ENCODE data around the gene CCDC144A.
A peak's percentile ranks its signal among the peaks of the same experiment; 100 is the strongest.
"Not testable (repeated sequence)": the region's sequence is repeated elsewhere in the genome, so short reads cannot be mapped to it uniquely, and the experiment has no call there.

The CCDC144A gene, protein sequence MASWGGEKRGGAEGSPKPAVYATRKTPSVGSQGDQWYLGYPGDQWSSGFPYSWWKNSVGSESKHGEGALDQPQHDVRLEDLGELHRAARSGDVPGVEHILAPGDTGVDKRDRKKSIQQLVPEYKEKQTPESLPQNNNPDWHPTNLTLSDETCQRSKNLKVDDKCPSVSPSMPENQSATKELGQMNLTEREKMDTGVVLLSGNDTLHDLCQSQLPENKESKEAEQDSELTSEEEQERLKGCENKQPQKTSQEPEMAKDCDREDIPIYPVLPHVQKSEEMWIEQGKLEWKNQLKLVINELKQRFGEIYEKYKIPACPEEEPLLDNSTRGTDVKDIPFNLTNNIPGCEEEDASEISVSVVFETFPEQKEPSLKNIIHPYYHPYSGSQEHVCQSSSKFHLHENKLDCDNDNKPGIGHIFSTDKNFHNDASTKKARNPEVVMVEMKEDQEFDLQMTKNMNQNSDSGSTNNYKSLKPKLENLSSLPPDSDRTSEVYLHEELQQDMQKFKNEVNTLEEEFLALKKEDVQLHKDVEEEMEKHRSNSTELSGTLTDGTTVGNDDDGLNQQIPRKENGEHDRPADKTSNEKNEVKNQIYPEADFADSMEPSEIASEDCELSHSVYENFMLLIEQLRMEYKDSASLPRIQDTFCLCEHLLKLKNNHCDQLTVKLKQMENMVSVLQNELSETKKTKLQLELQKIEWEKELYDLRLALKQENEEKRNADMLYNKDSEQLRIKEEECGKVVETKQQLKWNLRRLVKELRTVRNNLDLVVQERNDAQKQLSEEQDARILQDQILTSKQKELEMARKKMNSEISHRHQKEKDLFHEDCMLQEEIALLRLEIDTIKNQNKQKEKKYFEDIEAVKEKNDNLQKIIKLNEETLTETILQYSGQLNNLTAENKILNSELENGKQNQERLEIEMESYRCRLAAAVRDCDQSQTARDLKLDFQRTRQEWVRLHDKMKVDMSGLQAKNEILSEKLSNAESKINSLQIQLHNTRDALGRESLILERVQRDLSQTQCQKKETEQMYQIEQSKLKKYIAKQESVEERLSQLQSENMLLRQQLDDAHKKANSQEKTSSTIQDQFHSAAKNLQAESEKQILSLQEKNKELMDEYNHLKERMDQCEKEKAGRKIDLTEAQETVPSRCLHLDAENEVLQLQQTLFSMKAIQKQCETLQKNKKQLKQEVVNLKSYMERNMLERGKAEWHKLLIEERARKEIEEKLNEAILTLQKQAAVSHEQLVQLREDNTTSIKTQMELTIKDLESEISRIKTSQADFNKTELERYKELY (N-terminal part only)

DNA sequence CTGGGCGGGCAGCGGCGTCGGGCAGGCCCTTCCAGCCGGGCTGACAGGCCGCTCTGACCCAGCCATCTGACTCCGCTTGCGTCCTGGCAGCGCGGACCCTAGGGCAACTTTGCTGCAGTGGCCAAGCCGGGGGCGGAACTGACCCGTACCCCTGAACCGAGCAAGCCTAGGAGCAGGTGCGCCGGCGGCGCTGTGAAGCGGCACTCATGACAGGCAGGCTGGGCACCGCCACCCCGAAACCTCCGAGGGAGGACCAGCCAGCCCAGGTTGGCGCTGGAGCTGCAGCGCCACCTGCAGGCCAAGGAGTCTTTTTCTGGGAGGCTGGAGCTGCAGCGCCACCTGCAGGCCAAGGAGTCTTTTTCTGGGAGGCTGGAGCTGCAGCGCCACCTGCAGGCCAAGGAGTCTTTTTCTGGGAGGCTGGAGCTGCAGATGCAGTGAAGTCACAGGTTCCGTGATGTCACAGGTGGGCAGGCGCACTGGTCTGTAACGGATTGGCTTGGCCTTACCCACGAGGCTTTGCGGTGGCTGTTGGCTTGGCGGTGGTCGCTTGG lies at the start of gene CCDC144A:
Gene CCDC144A (plus strand): TSS at position 511 of the 551 bp plus-strand sequence. CDS start 160 bp downstream, outside the sequence.
- DNase-seq = peak; percentile 22 to 65

DNA sequence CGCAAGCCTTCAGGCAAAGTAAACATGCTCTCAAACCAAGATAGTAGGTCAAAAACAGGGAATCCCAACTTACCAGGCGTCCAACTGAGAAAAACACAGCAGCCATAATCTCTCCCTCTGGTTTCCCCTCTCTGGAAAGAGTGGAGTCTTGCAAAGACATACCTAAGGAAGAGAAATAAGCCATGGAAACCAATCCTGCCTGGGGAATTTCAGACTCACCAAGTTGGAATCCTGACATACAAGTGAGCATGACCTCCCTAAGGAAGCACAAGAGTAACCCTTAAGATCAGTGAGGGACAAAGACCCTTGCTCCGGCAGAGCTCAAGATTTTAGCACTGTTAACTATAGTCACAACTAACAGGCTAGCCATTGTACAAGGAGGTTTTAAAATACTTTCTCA lies 40.5 kb upstream of the CCDC144A start:
- DNase-seq = no peak

DNA sequence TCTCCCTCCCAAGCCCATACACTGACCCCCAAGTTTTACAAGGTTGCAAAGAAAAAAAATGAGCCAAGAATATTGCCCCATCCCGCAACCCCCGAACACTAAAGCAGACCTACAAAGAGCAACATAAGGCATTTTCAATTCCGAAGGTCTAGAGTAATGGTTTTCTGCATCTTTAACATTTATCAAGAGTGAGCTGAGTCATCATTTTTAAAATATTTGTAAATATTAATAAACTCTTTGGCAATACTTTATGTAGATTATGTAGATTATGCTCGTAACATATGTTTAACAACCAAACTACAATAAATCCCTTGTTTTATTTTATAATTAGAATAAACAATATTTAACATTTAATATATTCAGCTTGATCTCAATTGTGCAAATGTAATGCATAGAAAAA lies 37.8 kb upstream of the CCDC144A start:
- DNase-seq = no peak

DNA sequence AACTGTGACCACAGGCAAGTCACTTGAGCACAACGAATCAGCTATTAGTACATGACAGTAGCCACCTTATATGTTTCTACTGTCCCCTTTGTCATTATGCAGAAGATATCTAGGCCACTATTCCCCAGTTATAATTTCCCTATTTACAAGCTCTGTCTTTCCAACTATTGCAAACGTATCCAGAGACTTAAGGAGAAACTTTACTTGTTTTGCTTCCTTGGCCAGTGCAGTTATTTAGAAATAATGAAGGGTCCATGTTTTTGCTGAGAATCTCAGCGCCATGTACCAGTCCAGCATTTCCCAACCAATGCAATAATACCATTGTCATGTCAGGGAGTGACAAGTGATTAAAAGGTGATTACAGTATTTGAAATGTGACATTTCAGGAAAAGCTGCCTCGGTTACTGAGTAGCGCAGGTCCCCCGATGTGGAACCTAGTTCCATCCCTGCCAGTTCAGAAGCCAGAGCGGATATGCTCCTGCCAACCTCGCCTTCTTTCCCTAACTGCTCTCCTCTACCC lies 37.1 kb upstream of the CCDC144A start:
- no peak for DNase-seq

DNA sequence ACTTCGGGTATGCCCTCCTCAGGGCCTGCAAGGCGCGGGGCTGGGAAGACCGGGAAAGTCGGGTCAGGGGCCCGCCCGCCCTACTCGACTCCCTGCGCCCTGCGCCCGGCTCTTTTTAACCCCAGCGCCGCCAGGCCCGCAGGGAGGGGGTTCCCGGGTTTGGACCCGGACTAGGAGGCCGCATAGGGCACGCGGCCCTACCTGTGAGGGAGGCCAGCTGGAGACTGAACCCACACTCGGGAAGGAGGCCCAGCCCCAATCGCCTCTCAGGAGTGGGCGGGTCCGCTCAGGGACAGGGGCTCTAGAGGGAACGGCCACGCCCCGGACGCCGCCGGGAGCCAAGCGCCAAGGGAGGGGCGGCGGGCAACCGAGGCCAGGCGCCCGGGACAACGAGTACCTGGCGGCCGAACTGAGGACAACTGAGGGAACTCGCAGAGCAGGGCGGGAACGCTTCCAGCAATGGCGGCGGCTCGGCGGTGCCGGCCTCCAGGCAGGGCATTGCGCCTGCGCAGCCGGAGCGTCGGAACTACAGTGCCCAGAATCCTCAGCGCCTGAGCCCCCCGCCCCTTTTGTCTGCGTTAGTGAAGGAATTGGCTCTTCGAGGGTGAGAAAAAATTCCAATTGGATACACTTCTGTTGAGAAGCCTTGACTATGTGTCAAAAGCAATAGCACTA lies 36.5 kb upstream of the CCDC144A start, which contains the start of gene ZNF624:
Gene ZNF624 (minus strand): TSS at position 484 of the 675 bp plus-strand sequence.
- DNase-seq = peak; percentile 87

DNA sequence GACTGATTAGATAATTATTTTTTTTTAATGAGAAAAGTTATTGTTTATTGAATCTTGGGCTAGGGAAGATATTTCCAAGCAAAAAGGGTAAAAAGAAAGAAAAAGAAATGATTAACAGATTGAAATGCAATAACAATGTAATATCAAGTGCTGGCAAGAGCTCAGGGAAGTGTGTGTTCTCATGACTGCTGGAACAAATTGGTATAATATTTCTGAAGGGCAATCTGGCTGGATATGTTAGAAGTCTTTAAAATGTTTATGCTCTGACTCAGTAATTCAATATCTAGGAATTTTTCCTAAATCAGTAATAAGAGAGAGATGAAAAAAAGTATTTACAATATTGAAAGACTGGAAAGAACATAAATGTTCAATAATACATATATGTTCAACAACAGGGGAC lies 28.8 kb upstream of the CCDC144A start:
- no peak for DNase-seq

DNA sequence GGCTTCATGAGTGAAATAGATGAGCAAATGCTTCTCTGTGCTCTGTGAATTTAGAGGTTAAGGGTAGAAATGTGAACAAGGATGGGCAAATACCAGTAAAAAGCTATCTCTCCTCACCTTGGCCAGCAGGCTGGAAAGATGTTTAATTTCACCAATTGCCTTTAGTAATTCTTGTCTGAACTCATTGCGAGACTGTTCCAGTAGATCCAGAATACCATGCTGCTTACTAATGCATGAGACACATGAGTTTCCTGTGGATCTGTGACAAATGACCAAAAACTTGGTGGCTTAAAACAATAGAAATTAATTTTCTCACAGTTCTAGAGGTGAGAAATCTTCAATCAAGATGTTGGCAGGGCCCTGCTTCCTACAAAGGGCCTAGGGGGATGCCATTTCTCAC lies 27.1 kb upstream of the CCDC144A start:
- no peak for DNase-seq

DNA sequence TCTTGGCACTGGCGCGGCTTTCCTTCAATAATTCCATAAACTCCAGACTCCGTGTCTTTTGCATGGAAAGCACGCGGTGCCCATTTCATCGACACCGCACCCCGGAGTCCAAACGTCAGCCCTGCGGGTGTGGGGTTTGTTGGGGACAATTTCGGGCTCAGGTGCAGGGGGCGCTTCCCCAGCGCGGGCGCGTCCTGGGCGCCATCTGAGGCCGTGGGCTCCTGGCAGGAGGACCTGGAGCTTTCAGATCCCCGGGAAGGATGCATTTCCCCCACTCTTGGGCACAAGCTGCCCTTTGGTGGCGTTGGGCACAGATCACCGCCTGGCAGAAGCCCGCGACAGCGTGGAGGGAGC lies 23.5 kb upstream of the CCDC144A start:
- DNase-seq = not testable (repeated sequence)

DNA sequence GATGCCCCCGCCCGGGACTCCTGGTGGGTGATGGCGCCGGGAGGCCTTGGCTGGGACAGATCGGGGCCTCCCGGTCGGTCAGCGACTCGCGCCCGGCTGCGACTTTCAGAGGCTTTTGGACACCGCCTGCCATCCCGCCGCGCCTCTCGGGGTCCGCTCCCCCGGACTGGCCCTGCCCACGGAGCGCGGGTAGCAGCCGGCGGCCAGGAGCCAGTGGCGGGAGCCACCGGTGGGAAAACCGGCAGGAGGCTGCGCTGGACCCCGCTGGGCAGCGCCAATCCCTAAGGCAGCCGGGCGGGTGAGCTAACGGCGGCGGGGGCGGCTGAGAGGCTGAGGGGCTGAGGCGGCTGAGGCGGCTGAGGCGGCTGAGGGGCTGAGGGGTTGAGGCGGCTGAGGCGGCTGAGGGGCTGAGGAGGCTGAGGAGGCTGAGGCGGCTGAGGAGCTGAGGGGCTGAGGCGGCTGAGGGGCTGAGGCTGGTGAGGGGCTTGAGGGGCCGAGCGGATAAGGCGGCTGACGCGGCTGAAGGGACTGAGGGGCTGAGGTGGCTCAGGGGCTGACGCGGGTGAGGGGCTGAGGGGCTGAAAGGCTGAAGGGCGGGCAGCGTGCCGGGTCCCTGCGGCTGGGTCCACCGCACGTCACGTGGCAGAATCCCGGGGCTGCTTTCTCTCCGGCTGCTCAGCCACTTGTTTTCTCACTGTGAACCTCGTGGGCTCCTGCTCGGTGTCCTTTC lies 23.0 kb upstream of the CCDC144A start:
- not testable (repeated sequence) for DNase-seq

DNA sequence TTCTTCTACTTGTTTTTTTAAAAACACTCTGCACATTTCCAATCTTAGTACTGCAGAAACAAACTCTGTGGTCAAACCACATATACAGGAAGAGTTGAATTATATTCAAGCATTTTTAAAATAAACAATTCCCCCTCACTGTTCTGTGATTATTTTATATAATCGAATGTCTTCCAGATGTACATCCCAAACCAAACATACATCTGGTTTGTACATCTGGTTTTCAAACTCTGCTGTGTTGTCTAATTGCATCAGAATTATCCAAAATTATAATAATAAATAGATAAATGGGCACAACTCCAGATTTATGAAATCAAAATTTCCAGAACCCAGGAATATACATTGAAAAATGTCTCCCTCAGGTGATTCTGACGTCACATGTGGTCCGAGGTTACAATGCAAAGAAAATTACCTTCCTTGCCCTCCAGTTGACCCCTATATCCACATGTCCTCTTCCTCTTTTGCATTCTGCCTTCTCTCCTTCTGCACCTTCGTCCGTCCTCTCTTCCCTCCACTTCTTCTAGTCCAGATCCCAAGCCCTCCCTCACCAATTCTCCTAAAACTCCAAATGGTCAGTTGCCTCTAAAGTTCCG lies 13.3 kb upstream of the CCDC144A start:
- no peak for DNase-seq

DNA sequence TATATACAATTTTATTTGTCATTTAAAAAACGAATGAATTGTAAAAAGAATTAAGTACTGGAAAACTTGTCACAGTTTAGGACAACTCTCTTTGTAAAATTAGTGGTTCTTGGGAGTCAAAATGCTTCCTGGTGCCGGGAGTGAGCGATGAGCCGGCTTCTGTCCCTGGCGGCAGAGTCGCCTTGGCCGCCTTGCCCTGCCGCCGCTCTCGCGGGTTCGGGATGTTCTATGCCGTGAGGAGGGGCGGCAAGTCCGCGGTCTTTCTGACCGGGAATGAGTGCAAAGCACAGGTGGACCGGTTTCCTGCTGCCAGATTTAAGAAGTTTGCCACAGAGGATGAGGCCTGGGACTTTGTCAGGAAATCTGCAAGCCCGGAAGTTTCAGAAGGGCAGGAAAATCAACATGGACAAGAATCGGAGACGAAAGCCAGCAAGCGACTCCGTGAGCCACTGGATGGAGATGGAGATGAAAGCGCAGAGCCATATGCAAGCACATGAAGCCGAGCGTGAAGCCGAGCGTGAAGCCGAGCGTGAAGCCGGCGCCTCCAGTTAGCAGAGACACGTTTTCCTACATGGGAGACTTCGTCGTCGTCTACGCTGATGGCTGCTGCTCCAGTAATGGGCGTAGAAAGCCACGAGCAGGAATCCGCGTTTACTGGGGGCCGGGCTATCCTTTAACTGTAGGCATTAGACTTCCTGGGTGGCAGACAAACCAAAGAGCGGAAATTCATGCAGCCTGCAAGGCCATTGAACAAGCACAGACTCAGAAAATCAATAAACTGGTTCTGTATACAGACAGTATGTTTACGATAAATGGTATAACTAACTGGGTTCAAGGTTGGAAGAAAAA lies 6.5 kb upstream of the CCDC144A start:
- not testable (repeated sequence) for DNase-seq

DNA sequence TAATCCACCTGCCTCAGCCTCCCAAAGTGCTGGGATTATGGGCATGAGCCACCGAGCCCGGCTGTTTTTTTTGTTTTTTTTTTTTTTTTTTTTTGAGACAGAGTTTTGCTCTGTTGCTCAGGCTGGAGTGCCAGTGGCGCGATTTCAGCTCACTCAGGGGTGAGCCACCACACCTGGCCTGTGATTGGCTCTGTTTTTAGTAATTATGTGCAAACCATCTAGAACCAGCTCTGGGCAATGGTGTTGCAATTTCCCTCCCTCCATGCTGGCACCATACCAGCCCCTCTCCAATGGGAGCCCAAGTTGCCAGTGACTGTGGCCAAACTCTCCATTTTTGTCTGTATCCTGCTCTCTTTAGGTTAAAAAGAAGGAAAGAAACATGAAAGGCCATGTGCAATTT lies 4.0 kb upstream of the CCDC144A start:
- not testable (repeated sequence) for DNase-seq

DNA sequence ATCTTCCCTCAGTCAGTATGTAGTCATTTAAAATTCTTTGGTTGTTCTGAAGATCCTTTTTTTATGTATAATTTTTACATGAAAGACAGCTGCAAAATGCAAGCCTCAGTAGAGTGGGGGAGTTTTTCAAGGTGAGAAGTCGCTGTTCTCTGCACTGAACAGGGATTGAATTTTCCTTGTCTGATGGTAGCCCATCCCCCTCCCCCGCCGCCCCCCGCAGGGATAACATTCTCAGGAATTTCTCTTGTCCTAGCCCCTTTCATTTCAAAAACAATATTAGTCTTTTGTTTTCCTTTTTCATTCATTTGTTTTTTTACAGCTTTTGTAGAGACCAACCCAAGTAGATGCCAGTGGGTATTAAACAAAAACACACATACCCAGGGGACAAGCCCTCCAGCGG lies 2.9 kb upstream of the CCDC144A start:
- not testable (repeated sequence) for DNase-seq

DNA sequence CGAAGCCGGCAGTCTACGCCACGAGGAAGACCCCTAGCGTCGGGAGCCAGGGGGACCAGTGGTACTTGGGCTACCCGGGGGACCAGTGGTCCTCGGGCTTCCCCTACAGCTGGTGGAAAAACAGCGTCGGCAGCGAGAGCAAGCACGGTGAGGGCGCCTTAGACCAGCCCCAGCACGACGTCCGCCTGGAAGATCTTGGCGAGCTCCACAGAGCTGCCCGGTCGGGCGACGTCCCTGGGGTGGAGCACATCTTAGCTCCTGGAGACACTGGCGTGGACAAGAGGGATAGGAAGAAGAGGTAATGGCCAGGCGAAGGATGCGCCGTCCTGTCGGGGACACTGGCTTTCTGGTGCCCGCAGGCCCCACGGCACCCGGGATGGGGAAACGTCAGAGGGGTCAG lies 406 bp downstream of the CCDC144A start:
- not testable (repeated sequence) for DNase-seq

DNA sequence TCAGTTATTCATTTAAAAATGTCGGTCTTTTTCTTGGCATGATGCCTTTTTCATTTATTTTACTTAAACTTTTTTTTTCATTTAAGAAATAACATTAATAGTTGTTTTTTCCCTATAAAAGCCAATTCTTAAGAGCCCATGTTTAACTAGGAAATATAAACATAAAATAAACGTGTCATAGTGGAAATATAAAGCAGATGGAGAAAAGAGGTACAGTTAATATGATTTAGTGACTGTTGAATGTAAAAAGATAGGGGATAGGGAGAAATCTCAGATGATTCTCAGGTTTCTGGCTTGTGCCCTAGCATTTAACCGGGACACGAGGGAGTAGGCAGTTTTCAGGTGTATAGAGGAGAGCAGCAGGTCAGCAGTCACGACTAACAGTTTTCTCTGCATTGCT lies 7.6 kb downstream of the CCDC144A start:
- not testable (repeated sequence) for DNase-seq

DNA sequence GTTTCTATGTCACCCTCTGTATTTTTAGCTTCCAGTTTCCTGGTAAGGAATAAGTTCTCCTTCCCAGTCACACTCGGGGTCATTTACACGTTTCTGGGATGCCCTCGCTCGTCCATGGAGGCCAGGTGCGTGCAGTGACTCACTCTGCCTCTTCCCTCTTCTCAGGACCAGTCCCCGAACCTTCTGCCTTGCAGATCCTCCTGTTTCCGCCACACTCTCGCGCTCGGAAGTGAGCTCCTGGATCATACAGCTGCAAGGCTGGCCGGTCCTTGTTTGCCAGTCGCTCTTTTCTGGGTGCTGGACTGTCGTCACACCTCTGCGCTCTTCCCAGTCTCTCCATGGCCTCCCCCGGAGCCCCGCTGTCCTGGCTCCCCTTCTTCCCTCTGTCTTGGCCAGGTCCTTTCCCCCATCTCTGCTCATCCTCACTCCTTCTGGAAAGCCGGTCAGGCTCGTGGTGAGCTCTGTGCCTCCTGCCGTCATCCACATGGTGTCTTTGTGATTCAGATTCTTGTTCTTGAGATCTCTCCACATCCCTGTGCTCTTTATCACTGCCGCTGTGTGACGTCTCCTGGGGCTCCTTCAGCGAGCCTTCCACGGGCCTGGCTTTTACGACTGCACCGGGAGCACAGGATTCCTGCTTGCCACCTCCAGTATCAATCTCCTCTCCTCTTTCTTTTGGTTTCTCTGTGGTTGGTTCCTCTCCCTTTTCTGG lies 55.6 kb downstream of the CCDC144A start:
- DNase-seq = not testable (repeated sequence)

DNA sequence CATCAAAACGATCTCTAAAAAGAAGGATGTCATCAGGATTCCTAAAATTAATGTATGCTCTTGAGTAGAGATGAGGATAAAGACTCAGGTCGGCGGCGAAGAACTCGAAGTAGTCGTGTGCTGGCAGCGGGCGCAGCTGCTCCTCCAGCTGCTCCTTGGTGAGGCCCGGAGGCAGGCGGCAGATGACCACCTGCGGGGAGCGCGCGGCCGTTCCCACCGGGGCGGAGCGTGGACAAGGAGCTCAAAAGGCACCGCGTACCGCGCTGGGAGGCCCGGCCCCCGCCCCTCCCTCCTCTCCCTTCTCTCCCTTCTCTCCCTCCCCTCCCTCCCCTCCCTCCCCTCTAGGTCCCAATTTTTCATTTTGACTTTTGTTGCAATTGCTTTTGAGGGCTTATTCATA lies 56.5 kb downstream of the CCDC144A start:
- DNase-seq = not testable (repeated sequence)

DNA sequence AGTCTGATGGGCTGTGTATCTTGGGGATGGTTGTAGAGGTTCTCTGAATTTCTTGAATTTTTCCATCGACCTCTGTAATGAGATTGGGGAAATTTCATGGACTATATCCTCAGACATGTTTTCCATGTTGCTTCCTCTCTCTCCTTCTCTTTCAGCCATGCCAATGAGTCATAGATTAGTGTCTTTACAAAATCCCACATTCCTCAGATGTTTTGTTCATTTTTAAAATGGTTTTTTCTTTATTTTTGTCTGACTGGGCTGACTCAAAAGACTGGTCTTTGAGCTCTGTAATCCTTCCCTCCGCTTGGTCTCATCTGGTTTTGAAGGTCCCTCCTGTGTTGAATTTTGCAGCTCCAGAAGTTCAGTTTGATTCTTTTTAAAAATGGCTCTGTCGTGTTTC lies 60.5 kb downstream of the CCDC144A start:
- not testable (repeated sequence) for DNase-seq
